Tibial artery (tissue), 4 donors: Measurements from ENCODE around the gene AMPD3.

Experiments
- DNase-seq, 2 donors: peaks; one replicate each; pipeline ENCODE4 v3.0.0-alpha.2; 2019
- H3K27ac ChIP-seq, 2 donors: fragments of 200-600 bp; sonication (generic) in 1 of 2; 1 replicate in 1 of 2; 2 replicates in 1 of 2; pipeline ENCODE4 v1.5.1; 2018 to 2019; ENCODE audit warnings: mild to moderate bottlenecking in 1 of 2
- H3K27me3 ChIP-seq, 2 donors: fragments of 200-600 bp; sonication (generic) in 1 of 2; one replicate each; pipeline versions ENCODE4 v1.5.1 to v1.6.0; 2016 to 2019
- H3K36me3 ChIP-seq, 3 donors: fragments of 200-600 bp; sonication (generic) in 2 of 3; one replicate each; pipeline ENCODE4 v1.5.1; 2016 to 2019; ENCODE audit warnings: mild to moderate bottlenecking in 2 of 3
- H3K4me1 ChIP-seq, 4 donors: fragments of 200-600 bp; sonication (generic) in 2 of 4; 1 replicate in 3 of 4; 2 replicates in 1 of 4; pipeline ENCODE4 v1.5.1; 2016 to 2019
- H3K4me3 ChIP-seq, 2 donors: fragments of 200-600 bp; sonication (generic) in 1 of 2; 1 replicate in 1 of 2; 2 replicates in 1 of 2; pipeline ENCODE4 v1.5.1; 2018 to 2019; ENCODE audit warnings: mild to moderate bottlenecking in 2 of 2
- H3K9me3 ChIP-seq, 3 donors: fragments of 200-600 bp; sonication (generic) in 1 of 3; one replicate each; pipeline ENCODE4 v1.5.1; 2016 to 2019
- CTCF ChIP-seq, 2 experiments: fragments of 200-600 bp in 1 of 2; fragments of 450-650 bp in 1 of 2; IDR thresholded peaks; one replicate each; pipeline ENCODE4 v1.5.1; 2017 to 2019; ENCODE audit warnings: antibody characterized with exemption in 2 of 2, mild to moderate bottlenecking in 1 of 2, moderate library complexity in 1 of 2
- intact Hi-C: fragments of 100-400 bp; cut with DNase I; formaldehyde crosslinking; loops from one replicate; pipeline ENCODE4 v1.15.0; 2023; ENCODE audit warnings: low total_unique reads

AMPD3 gene

DNA sequence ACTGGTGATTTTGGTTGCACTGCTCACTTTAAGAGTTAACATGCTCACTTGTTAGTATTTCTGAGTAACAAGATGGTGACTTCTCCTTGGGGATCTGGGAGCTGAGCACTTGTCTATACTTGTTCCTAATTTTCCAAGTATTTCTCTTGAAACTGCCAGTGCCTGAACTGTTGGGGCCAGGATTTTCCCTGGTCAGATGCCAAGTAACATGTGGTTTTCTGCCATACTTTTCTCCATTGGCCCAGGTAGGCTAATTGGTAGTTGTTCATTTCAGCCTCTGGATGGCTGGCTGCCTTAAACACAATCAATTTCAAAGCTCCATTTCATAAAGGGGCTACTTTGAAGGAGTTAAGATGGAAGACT, 50.9 kb downstream of the AMPD3 start:
- Histone ChIP-seq H3K9me3 (no peaks in the 10 kb centered on the region), H3K27me3 (no peaks in the 10 kb centered on the region), H3K4me1 (no peaks in the 10 kb centered on the region), H3K4me3 (no peak overlapping the region), H3K36me3 (peaks cover 0 to 17% (median 0%) of the 10 kb centered on the region in 3 donors), H3K27ac (no peak overlapping the region)
- intact Hi-C loops: no loop called here
- no peak for DNase-seq
- TF ChIP-seq CTCF (IDR thresholded peaks at IDR 0.05): no peak

DNA sequence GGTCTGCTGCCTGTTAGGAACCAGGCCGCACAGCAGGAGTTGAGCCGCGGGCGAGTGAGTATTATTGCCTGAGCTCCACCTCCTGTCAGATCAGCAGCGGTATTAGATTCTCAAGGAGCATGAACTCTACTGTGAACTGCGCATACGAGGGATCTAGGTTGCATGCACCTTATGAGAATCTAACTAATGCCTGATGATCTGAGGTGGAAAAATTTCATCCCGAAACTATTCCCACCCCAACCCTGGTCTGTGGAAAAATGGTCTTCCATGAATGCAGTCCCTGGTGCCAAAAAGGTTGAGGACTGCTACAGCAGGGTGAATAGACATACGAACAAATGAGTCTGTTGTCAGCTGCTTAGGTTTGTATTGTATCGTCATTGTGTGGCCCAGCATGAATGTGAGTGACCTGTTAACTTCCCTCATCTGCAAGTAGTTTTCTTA, 56.1 kb downstream of the AMPD3 start:
- no peaks in the 10 kb centered on the region for H3K27me3 ChIP-seq
- TF ChIP-seq CTCF (IDR thresholded peaks at IDR 0.05): no peak
- H3K27ac ChIP-seq: no peak overlapping the region
- intact Hi-C loops: loop anchor here (5.0 kb wide), 1 partner anchor 104 kb away; no protein-coding TSS in a partner anchor
- H3K36me3 ChIP-seq: peaks cover 0 to 5% (median 0%) of the 10 kb centered on the region in 3 donors
- no peak overlapping the region for H3K4me3 ChIP-seq
- DNase-seq: no peak
- H3K4me1 ChIP-seq: peaks cover 0 to 27% (median 5%) of the 10 kb centered on the region in 4 donors
- H3K9me3 ChIP-seq: no peaks in the 10 kb centered on the region

DNA sequence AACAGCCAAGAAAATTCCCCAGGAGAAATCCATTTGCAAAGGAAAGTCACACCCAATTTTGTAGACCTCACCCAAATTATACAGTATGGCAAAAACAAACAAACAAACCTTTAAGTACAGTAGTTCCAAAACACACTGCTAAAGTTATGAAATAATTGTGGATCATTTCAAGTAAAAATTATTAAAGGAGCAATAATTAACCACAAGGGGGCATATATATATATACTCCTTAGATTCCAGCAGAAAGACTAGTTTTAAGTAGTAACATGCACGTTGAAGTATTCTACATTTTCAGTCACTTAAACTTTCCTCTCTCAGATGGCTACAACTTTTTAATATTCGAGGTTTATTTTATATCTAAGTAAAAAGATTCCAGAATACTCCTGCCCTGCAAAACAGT, 59.1 kb downstream of the AMPD3 start:
- Histone ChIP-seq H3K27ac (peak overlapping the region; percentile 36 to 42), H3K9me3 (no peaks in the 10 kb centered on the region), H3K4me1 (peaks cover 0 to 36% (median 8%) of the 10 kb centered on the region in 4 donors), H3K4me3 (no peak overlapping the region), H3K27me3 (no peaks in the 10 kb centered on the region), H3K36me3 (peaks cover under 1 to 6% (median 5%) of the 10 kb centered on the region in 3 donors)
- peak; percentile 43 to 44 for TF ChIP-seq CTCF (IDR thresholded peaks at IDR 0.05)
- intact Hi-C loops: loop anchor here (5.0 kb wide), 1 partner anchor 107 kb away; no protein-coding TSS in a partner anchor
- DNase-seq: no peak

DNA sequence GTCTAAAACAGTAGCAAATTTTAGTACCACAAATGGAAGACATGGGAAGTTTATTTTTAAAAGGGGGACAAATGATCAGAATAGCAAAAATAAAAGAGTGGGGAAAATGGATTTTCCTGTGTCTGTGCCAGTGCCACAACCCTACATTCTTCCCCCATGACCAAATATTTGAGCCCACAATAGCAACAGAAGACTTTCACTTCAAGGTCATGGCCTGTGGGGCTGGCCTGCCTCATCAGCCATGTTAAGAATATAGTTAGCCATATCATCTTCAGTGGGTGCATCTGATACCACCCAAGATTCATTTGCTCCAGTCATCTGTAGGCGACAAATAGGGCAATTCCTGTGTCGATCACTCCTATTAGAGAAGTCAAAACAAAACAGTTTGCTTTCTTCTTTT, 59.6 kb downstream of the AMPD3 start:
- peaks cover 0 to 36% (median 8%) of the 10 kb centered on the region in 4 donors for H3K4me1 ChIP-seq
- peak overlapping the region; percentile 36 to 42 for H3K27ac ChIP-seq
- TF ChIP-seq CTCF (IDR thresholded peaks at IDR 0.05): no peak
- H3K9me3 ChIP-seq: no peaks in the 10 kb centered on the region
- intact Hi-C loops: loop anchor here (5.0 kb wide), 1 partner anchor 107 kb away; no protein-coding TSS in a partner anchor
- peaks cover 5 to 11% (median 9%) of the 10 kb centered on the region in 3 donors for H3K36me3 ChIP-seq
- no peak overlapping the region for H3K4me3 ChIP-seq
- DNase-seq: no peak
- no peaks in the 10 kb centered on the region for H3K27me3 ChIP-seq

- DNase-seq: no peak
- Histone ChIP-seq H3K27ac (peak overlapping the region in 1 of 2 donors; percentile 36), H3K36me3 (peaks cover 7 to 15% (median 12%) of the 10 kb centered on the region in 3 donors), H3K27me3 (no peaks in the 10 kb centered on the region), H3K4me1 (peaks cover 0 to 36% (median 8%) of the 10 kb centered on the region in 4 donors), H3K4me3 (no peak overlapping the region), H3K9me3 (no peaks in the 10 kb centered on the region)
- intact Hi-C loops: no loop called here
- TF ChIP-seq CTCF (IDR thresholded peaks at IDR 0.05): no peak
Measured at GRCh38 chr11:10515418-10515817, 60.4 kb downstream of the AMPD3 start.

GRCh38 chr11:10518123-10518522, 63.1 kb downstream of the AMPD3 start:
- no peak for DNase-seq
- Histone ChIP-seq H3K4me1 (peaks cover 0 to 53% (median 12%) of the 10 kb centered on the region in 4 donors), H3K36me3 (peaks cover 7 to 31% (median 12%) of the 10 kb centered on the region in 3 donors), H3K9me3 (no peaks in the 10 kb centered on the region), H3K4me3 (no peak overlapping the region), H3K27ac (no peak overlapping the region), H3K27me3 (no peaks in the 10 kb centered on the region)
- TF ChIP-seq CTCF (IDR thresholded peaks at IDR 0.05): no peak
- intact Hi-C loops: no loop called here
